Stimulated activated CD4-positive, alpha-beta T cell treated with anti-CD3 and anti-CD28 coated beads, Interleukin-4, amount 100 ng/mL, for 1 hour (primary cell): ENCODE results near the gene TBC1D30.

Experiments
- DNase-seq: peaks from one replicate; pipeline ENCODE4 v3.0.0-alpha.2; 2020

The TBC1D30 gene

DNA sequence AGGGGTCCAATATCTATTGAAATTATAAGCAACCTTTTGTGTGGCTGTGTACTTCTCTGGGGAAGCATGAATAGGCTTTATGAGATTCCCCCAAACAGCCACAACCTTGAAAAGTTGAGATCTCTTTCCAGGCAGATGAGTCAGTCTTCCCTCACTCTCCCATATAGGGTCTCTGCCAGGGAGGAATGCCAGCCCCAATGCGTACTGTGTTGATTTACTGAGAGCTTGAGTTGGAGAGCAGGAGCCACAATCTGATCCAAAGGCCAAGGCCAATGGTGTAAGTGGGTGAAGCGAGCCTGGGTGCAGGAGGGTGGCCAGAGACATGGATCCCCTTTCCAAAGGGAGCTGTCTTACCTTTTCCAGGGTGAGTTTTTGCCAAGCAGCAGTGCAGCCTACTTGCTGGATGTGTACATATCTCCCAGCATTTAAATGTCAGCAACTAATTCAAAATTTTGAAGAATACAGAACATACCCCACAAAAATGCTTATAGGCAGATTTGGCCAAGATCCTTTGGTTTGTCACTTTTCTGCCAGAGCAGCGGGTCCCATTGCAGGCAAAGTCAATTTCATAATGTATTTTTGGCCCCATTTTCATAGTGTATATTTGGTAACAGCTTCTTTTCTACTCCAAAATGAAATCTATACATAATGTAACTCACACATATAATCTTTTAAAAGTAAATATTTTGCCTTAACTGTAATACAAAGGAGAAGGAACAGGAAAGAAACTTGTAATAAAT lies 88.2 kb downstream of the TBC1D30 start:
- DNase-seq = no peak

DNA sequence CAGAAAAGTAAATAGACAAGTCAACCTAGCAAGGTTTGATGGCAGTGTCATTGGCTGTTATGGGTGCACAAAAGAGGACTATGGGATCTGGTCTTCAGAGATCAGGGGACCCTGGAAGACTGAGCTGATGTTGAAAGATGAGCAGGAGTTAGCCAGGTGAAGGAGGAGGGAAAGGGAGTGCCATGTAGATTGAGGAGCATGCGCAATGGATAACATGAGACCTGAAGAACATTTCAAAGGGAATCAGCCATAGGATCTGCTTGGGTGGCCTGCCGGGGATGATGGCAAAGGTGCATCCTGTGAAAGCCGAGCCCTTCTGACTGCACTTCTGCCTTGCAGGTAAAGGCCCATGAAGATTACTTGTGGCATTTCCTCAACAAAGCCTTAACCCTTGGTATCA lies 90.8 kb downstream of the TBC1D30 start:
- DNase-seq = no peak

DNA sequence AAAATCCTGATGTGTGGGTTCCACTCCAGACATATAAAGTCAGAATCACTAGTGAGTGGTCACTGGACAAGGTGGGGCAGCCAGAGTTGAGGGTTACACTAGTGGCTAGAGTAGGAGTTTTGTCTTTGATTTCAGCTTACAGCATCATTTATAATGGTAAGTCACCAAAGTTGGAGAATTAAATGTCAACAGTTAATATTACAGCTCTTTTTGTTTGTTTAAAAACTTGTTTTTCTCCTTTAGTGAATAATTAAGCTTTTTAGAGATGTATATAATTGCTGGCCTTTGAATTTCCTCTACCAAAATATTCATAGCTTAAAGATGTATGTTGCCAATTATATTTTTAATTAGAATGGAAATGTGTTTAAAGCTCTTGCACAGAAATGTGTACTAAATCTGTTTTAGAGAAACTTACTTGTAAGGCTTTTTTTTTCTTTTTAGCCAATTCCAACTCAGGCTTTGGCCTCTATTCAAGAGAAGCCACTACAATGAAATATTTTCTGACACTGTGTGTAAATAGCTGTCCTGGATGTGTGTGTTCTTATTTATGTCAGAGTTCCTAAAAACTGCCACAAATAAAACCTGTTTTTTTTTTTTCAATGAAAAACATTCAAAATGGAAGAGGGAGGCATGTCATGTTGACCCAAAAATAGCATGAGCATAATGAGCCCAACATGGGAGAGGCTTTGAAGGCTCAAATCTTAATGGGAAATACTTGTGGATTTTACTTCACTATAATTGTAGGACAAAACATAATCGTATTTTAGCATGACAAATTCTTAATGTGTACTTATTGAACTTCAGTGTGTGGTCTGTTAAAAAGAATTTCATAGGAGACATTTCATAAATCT lies 92.2 kb downstream of the TBC1D30 start:
- no peak for DNase-seq

DNA sequence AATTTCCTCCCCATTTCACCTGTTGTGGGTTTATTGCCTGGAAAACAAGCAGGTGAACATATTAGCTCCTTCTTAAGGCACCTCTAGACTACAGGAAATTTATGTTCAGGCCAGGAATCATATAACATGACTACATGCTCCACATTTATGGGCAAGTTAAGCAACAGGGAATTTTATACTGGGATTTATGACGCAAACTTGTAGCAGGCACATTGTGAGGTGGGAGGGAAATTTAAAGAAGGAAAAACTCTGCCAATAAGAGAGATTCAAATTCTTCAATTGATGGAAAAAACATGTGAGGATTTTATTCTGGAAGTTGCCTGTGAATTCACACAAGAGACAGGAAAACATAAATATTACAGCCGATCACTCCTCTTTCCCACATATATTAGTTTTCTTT lies 93.9 kb downstream of the TBC1D30 start:
- no peak for DNase-seq

DNA sequence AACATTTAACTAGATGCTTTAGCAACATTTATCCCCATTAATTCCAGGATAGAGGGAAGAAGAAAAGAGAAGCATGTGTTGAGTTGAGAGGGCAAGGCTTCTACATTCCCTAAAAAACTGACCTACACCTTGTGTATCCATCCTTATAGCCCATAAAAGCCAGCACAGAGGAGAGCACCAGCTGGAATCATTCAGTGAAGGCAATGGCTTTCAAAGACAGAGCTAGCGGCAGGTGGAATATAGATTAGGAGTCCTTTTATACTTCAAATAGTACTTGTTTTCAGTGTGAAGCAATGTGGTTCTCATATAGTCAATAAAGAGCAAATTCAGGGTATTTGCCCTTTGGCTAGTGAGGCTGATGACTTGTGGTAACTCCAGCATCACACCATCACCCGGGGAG lies 94.4 kb downstream of the TBC1D30 start:
- DNase-seq = no peak

DNA sequence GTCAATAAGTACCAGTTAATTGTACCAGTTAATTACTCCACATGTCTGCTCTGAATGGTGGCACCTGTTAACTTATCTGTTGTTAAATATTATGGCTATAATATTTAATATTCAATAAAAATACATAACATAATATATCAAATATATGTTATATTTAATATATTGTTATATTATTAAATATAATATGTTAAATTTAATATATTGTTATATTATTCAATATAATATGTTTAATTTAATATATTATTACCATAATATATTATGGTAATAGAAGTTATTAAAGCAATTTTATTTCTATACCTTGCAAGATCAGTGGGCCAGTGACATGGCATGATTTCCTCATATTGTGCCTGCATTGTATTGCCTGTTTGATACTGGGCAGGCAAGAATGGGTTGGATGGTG lies 98.4 kb downstream of the TBC1D30 start:
- DNase-seq = no peak

DNA sequence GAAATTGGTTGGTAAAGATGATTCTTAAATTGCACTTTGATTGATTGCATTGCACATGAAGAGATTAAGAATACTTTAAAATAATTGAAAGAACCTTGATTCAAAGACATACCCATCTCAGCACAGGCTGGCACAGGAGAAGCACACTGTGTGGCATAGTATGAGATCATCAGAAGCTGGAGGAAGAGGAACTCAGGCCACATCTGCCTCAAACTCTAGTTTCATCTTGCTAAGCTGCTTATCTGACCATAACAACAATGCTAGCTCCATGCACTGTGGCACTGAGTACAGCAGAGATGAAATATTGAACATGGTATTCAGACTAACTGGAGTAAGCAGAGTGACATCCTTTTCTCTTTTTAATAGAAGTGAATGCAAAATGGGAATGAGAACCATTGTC lies 99.1 kb downstream of the TBC1D30 start:
- DNase-seq = no peak
